Neural cell (in vitro differentiated cells): ENCODE results near the gene RAI2. TPM values are rescaled to one million over a fixed set of nuclear protein-coding genes. Genes with fewer than 3 reads are reported as not detected.

Source experiments
- H2AFZ ChIP-seq: fragments of 200-600, 300-800 bp; sonication (generic), shearing (Covaris generic); 2 replicates; pipeline ENCODE4 v1.6.0; 2014; ENCODE audit warnings: low read depth, mild to moderate bottlenecking, antibody characterized with exemption, low read length, moderate library complexity
- H3F3A ChIP-seq: fragments of 200-600 bp; shearing (Covaris generic); 2 replicates; pipeline ENCODE4 v1.6.1; 2016; ENCODE audit warnings: mild to moderate bottlenecking, moderate library complexity, mixed read lengths, antibody characterized with exemption, low read length; ENCODE audit not compliant: insufficient read depth, poor library complexity, severe bottlenecking
- H3K27ac ChIP-seq: fragments of 200-600, 300-800 bp; sonication (generic), shearing (Covaris generic); 2 replicates; pipeline ENCODE4 v1.5.1; 2014; ENCODE audit warnings: mild to moderate bottlenecking, low read length, moderate library complexity
- H3K27me3 ChIP-seq: fragments of 300-800, 200-600 bp; sonication (generic), shearing (Covaris generic); 2 replicates; pipeline ENCODE4 v1.6.0; 2014; ENCODE audit warnings: mild to moderate bottlenecking, low read depth, low read length, moderate library complexity; ENCODE audit not compliant: insufficient read depth
- H3K36me3 ChIP-seq: fragments of 300-800, 200-600 bp; sonication (generic), shearing (Covaris generic); 2 replicates; pipeline ENCODE4 v1.5.1; 2014; ENCODE audit warnings: mild to moderate bottlenecking, antibody characterized with exemption, low read length, moderate library complexity; ENCODE audit not compliant: insufficient read depth
- H3K4me2 ChIP-seq: fragments of 300-800, 200-600 bp; sonication (generic), shearing (Covaris generic); 2 replicates; pipeline ENCODE4 v1.6.0; 2014; ENCODE audit warnings: mild to moderate bottlenecking, low read length
- H3K4me3 ChIP-seq: fragments of 300-800, 200-600 bp; sonication (generic), shearing (Covaris generic); 2 replicates; pipeline ENCODE4 v1.5.1; 2014; ENCODE audit warnings: mild to moderate bottlenecking, low read length, moderate library complexity
- H3K79me2 ChIP-seq: fragments of 200-600 bp; shearing (Covaris generic); replicated peaks from 2 replicates; pipeline ENCODE4 v1.6.0; 2014; ENCODE audit warnings: mild to moderate bottlenecking, low read length, moderate library complexity; ENCODE audit not compliant: insufficient read depth
- H3K9ac ChIP-seq: fragments of 300-800, 200-600 bp; sonication (generic), shearing (Covaris generic); 2 replicates; pipeline ENCODE4 v1.6.1; 2016; ENCODE audit warnings: mild to moderate bottlenecking, low read length, mixed read lengths
- H3K9me2 ChIP-seq: fragments of 200-600 bp; shearing (Covaris generic); 2 replicates; pipeline ENCODE4 v1.6.1; 2016; ENCODE audit warnings: mild to moderate bottlenecking, low read length, mixed read lengths; ENCODE audit not compliant: insufficient read depth
- H3K9me3 ChIP-seq: fragments of 200-600, 300-800 bp; sonication (generic), shearing (Covaris generic); 2 replicates; pipeline ENCODE4 v1.6.1; 2016; ENCODE audit warnings: mild to moderate bottlenecking, mixed run types, low read length, moderate library complexity, mixed read lengths
- H4K20me1 ChIP-seq: fragments of 200-600 bp; shearing (Covaris generic); 2 replicates; pipeline ENCODE4 v1.6.1; 2016; ENCODE audit warnings: mild to moderate bottlenecking, mixed run types; ENCODE audit not compliant: insufficient read depth
- EP300 ChIP-seq: fragments of 450-650 bp; conservative IDR thresholded peaks from 2 replicates; pipeline ENCODE4 v1.6.1; 2014; ENCODE audit warnings: antibody characterized with exemption, mild to moderate bottlenecking, moderate library complexity; ENCODE audit not compliant: poor library complexity, severe bottlenecking
- EZH2 ChIP-seq: fragments of 200-600, 300-800 bp; shearing (Covaris generic), sonication (generic); IDR thresholded peaks from 2 replicates; pipeline ENCODE4 v1.6.1; 2014; ENCODE audit warnings: antibody characterized with exemption, low read length, borderline replicate concordance, mild to moderate bottlenecking; ENCODE audit not compliant: insufficient read depth, poor library complexity, severe bottlenecking
- MXI1 ChIP-seq: fragments of 450-650 bp; conservative IDR thresholded peaks from 2 replicates; pipeline ENCODE4 v1.6.1; 2014; ENCODE audit warnings: antibody characterized with exemption, mild to moderate bottlenecking; ENCODE audit not compliant: poor library complexity, severe bottlenecking
- POLR2AphosphoS5 ChIP-seq: IDR thresholded peaks from 2 replicates; pipeline ENCODE4 v1.6.1; 2012
- RAD21 ChIP-seq: fragments of 450-650 bp; conservative IDR thresholded peaks from 2 replicates; pipeline ENCODE4 v1.6.1; 2014; ENCODE audit warnings: antibody characterized with exemption, mild to moderate bottlenecking, moderate library complexity
- SMC3 ChIP-seq: fragments of 450-650 bp; conservative IDR thresholded peaks from 2 replicates; pipeline ENCODE4 v1.6.1; 2014; ENCODE audit warnings: antibody characterized with exemption, mild to moderate bottlenecking, moderate library complexity; ENCODE audit not compliant: poor library complexity
- TAF1 ChIP-seq: IDR thresholded peaks from 2 replicates; pipeline ENCODE4 v1.6.1; 2012; ENCODE audit warnings: low read depth
- polyA plus RNA-seq: library from polyadenylated mRNA; depleted of rRNA; stranded (reverse); fragments of >200 nt; gene quantifications from 2 replicates; pipeline ENCODE4 v1.2.3, GENCODE V29; 2014
- TF ChIP-seq, protein P1 (sequence below): IDR thresholded peaks from 2 replicates; pipeline ENCODE4 v1.6.1; 2012; ENCODE audit warnings: borderline replicate concordance
- TF ChIP-seq, protein P2 (sequence below): fragments of 450-650 bp; IDR thresholded peaks from 2 replicates; pipeline ENCODE4 v1.5.1; 2014; ENCODE audit warnings: antibody characterized with exemption, mild to moderate bottlenecking, moderate library complexity; ENCODE audit not compliant: poor library complexity, severe bottlenecking

Gene RAI2
- polyA plus RNA-seq, 1 donor from 2014 or later = 4.8 TPM

DNA sequence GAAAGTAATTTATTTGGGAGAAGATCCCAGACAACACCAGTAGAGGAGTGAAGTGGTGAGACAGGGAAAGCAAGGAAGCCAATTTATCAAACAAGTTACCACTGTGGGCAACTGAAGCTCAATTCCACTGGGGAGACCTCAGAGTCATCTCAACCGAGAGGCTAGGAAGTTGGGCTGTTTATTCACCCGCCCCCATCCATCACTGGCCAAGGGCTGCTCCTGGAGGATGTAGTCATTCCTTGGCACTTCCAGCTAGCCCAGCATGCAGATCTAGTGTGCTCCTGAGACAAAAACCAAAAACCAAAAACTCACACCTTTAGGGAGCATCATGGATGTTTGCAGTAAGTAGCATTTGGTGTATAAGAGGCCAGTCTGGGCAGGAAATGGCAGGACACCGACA lies 47.0 kb downstream of the RAI2 start:
- H3K79me2 ChIP-seq = no peaks in the 10 kb centered on the region
- no peaks in the 10 kb centered on the region for H3F3A ChIP-seq
- no peak overlapping the region for H2AFZ ChIP-seq
- no peak overlapping the region for H3K27ac ChIP-seq
- no peak overlapping the region for H3K4me2 ChIP-seq
- no peak for TF ChIP-seq MXI1
- no peak for TF ChIP-seq SMC3
- no peak for TF ChIP-seq EP300
- TF ChIP-seq RAD21 = no peak
- TF ChIP-seq TAF1 = no peak
- no peak for TF ChIP-seq EZH2
- TF ChIP-seq, protein P1, sequence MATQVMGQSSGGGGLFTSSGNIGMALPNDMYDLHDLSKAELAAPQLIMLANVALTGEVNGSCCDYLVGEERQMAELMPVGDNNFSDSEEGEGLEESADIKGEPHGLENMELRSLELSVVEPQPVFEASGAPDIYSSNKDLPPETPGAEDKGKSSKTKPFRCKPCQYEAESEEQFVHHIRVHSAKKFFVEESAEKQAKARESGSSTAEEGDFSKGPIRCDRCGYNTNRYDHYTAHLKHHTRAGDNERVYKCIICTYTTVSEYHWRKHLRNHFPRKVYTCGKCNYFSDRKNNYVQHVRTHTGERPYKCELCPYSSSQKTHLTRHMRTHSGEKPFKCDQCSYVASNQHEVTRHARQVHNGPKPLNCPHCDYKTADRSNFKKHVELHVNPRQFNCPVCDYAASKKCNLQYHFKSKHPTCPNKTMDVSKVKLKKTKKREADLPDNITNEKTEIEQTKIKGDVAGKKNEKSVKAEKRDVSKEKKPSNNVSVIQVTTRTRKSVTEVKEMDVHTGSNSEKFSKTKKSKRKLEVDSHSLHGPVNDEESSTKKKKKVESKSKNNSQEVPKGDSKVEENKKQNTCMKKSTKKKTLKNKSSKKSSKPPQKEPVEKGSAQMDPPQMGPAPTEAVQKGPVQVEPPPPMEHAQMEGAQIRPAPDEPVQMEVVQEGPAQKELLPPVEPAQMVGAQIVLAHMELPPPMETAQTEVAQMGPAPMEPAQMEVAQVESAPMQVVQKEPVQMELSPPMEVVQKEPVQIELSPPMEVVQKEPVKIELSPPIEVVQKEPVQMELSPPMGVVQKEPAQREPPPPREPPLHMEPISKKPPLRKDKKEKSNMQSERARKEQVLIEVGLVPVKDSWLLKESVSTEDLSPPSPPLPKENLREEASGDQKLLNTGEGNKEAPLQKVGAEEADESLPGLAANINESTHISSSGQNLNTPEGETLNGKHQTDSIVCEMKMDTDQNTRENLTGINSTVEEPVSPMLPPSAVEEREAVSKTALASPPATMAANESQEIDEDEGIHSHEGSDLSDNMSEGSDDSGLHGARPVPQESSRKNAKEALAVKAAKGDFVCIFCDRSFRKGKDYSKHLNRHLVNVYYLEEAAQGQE = no peak
- TF ChIP-seq POLR2AphosphoS5 = no peak
- TF ChIP-seq, protein P2, sequence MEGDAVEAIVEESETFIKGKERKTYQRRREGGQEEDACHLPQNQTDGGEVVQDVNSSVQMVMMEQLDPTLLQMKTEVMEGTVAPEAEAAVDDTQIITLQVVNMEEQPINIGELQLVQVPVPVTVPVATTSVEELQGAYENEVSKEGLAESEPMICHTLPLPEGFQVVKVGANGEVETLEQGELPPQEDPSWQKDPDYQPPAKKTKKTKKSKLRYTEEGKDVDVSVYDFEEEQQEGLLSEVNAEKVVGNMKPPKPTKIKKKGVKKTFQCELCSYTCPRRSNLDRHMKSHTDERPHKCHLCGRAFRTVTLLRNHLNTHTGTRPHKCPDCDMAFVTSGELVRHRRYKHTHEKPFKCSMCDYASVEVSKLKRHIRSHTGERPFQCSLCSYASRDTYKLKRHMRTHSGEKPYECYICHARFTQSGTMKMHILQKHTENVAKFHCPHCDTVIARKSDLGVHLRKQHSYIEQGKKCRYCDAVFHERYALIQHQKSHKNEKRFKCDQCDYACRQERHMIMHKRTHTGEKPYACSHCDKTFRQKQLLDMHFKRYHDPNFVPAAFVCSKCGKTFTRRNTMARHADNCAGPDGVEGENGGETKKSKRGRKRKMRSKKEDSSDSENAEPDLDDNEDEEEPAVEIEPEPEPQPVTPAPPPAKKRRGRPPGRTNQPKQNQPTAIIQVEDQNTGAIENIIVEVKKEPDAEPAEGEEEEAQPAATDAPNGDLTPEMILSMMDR = no peak
- H3K27me3 ChIP-seq = no peaks in the 10 kb centered on the region
- no peaks in the 10 kb centered on the region for H4K20me1 ChIP-seq
- no peaks in the 10 kb centered on the region for H3K9me3 ChIP-seq
- H3K36me3 ChIP-seq = no peaks in the 10 kb centered on the region
- H3K4me3 ChIP-seq = no peak overlapping the region
- H3K9me2 ChIP-seq = no peaks in the 10 kb centered on the region
- no peak overlapping the region for H3K9ac ChIP-seq

DNA sequence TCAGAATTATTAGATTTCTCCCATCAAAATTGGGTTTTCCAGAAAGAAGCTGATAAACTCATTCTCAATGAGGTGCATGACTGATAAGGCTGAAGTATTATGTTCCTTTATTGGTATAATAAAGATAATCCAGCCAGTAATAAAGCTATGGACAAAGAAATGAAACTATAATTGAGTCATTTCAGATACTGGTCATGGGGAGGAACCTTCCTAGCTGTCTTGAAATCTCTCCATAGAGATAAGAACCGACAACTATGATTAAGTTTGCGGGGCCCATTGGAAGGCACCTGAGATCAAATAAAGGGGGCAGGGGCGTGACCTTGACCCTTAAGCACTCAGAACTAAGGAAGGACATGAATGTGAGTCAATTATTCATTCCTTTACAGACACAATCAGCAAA lies 47.8 kb downstream of the RAI2 start:
- TF ChIP-seq RAD21 = no peak
- no peak for TF ChIP-seq TAF1
- TF ChIP-seq EZH2 = no peak
- no peak for TF ChIP-seq EP300
- TF ChIP-seq POLR2AphosphoS5 = no peak
- no peak for TF ChIP-seq MXI1
- no peak for TF ChIP-seq SMC3
- TF ChIP-seq, protein P1 = no peak
- H4K20me1 ChIP-seq = no peaks in the 10 kb centered on the region
- no peaks in the 10 kb centered on the region for H3F3A ChIP-seq
- H2AFZ ChIP-seq = no peak overlapping the region
- no peaks in the 10 kb centered on the region for H3K36me3 ChIP-seq
- H3K9me2 ChIP-seq = no peaks in the 10 kb centered on the region
- H3K4me2 ChIP-seq = no peak overlapping the region
- H3K9ac ChIP-seq = no peak overlapping the region
- no peaks in the 10 kb centered on the region for H3K9me3 ChIP-seq
- H3K4me3 ChIP-seq = no peak overlapping the region
- H3K79me2 ChIP-seq = no peaks in the 10 kb centered on the region
- no peaks in the 10 kb centered on the region for H3K27me3 ChIP-seq
- no peak overlapping the region for H3K27ac ChIP-seq
